HepG2 (cell line): Measurements from ENCODE around the gene LCP2.

Experiments
- AKAP8 ChIP-seq: sonication (generic); formaldehyde crosslinking; IDR thresholded peaks from 2 replicates; pipeline ENCODE4 v1.5.1; 2020; ENCODE audit warnings: mild to moderate bottlenecking, missing genetic modification reagents
- POLR2A ChIP-seq, 2 experiments: IDR thresholded peaks; 2 replicates each; pipeline ENCODE4 v1.6.1; 2011; ENCODE audit warnings: low read depth in 2 of 2, low read length in 2 of 2, mild to moderate bottlenecking in 1 of 2, moderate library complexity in 1 of 2; ENCODE audit not compliant: insufficient read depth in 1 of 2
- ZNF446 ChIP-seq: sonication (generic); formaldehyde crosslinking; IDR thresholded peaks from 2 replicates; pipeline ENCODE4 v1.5.0; 2020; ENCODE audit warnings: mild to moderate bottlenecking, missing genetic modification reagents
- TF ChIP-seq, protein P1 (sequence below), 2 experiments: IDR thresholded peaks; 2 replicates each; pipeline ENCODE4 v1.6.1; 2011 to 2012; ENCODE audit warnings: low read length in 2 of 2, borderline replicate concordance in 1 of 2, low read depth in 1 of 2, mild to moderate bottlenecking in 1 of 2, moderate library complexity in 1 of 2

DNA sequence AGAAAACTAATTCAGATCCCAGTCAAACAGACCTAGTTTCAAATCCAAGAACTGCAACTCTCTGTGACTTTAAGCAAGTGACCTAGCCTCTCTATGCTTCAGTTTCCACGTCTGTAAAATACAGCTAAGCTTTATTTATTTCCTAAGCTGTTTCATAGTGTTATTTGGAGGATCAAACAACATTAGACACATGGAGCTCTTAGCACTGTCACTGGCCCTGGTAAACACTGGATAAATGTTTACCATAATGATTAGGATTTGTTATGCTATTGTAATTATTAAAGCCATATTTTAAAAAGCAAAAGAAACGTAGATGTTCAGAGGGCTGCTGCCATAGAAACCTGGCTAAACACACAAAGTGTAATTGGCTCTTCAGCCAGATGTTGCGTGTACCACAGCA, 91.4 kb downstream of the LCP2 start:
- TF ChIP-seq AKAP8 (no peak), ZNF446 (no peak), POLR2A (IDR thresholded peaks at IDR 0.05; ENCODE audit: insufficient read depth in 1 of 2, low read depth in 2 of 2, low read length in 2 of 2) (no peak)
- TF ChIP-seq, protein P1, sequence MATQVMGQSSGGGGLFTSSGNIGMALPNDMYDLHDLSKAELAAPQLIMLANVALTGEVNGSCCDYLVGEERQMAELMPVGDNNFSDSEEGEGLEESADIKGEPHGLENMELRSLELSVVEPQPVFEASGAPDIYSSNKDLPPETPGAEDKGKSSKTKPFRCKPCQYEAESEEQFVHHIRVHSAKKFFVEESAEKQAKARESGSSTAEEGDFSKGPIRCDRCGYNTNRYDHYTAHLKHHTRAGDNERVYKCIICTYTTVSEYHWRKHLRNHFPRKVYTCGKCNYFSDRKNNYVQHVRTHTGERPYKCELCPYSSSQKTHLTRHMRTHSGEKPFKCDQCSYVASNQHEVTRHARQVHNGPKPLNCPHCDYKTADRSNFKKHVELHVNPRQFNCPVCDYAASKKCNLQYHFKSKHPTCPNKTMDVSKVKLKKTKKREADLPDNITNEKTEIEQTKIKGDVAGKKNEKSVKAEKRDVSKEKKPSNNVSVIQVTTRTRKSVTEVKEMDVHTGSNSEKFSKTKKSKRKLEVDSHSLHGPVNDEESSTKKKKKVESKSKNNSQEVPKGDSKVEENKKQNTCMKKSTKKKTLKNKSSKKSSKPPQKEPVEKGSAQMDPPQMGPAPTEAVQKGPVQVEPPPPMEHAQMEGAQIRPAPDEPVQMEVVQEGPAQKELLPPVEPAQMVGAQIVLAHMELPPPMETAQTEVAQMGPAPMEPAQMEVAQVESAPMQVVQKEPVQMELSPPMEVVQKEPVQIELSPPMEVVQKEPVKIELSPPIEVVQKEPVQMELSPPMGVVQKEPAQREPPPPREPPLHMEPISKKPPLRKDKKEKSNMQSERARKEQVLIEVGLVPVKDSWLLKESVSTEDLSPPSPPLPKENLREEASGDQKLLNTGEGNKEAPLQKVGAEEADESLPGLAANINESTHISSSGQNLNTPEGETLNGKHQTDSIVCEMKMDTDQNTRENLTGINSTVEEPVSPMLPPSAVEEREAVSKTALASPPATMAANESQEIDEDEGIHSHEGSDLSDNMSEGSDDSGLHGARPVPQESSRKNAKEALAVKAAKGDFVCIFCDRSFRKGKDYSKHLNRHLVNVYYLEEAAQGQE (IDR thresholded peaks at IDR 0.05; ENCODE audit: borderline replicate concordance in 1 of 2, low read depth in 1 of 2, low read length in 2 of 2) = no peak
